ENCODE data around the gene TP53. TPM values are rescaled to one million over a fixed set of nuclear protein-coding genes. Genes with fewer than 3 reads are reported as not detected.

The TP53 gene
- total RNA-seq, 1 experiment from 2014 or later, result 179 TPM

- H3K4me3 Mint-ChIP-seq, result no peak overlapping the region
- TF ChIP-seq ZNF416 (CRISPR knock-in tag; IDR thresholded peaks at IDR 0.05), result no peak
- TF ChIP-seq PRRX2 (CRISPR knock-in tag; IDR thresholded peaks at IDR 0.05), result no peak
- TF ChIP-seq JUN (CRISPR knock-in tag; IDR thresholded peaks at IDR 0.05), result no peak
- POLR2A ChIA-PET, result interaction anchor here (1.5 kb wide), 1 partner anchor 128 kb away, joined by 4 read pairs; no protein-coding TSS in a partner anchor
These were observed 20.8 kb upstream of the TP53 start for GRCh38 chr17:7707858-7708750.

GRCh38 chr17:7707446-7707845, 20.2 kb upstream of the TP53 start:
- H3K4me3 Mint-ChIP-seq, result no peak overlapping the region
- no peaks in the 10 kb centered on the region for H3K36me3 Mint-ChIP-seq
- TF ChIP-seq ZNF317 (CRISPR knock-in tag; IDR thresholded peaks at IDR 0.05; ENCODE audit: borderline replicate concordance, low read depth), result no peak
- TF ChIP-seq E2F4 (CRISPR knock-in tag; IDR thresholded peaks at IDR 0.05; ENCODE audit: borderline replicate concordance, low read depth), result no peak
- TF ChIP-seq STAT6 (CRISPR knock-in tag; conservative IDR thresholded peaks at IDR 0.05; ENCODE audit: low read depth), result no peak
- TF ChIP-seq ETV6 (CRISPR knock-in tag; IDR thresholded peaks at IDR 0.05), result no peak
- TF ChIP-seq ZNF138 (CRISPR knock-in tag; conservative IDR thresholded peaks at IDR 0.05), result no peak
- no peak for TF ChIP-seq SMAD4 (CRISPR knock-in tag; IDR thresholded peaks at IDR 0.05)
- no peak for TF ChIP-seq ZBTB43 (CRISPR knock-in tag; IDR thresholded peaks at IDR 0.05)
- no peak for TF ChIP-seq AFF4 (CRISPR knock-in tag; IDR thresholded peaks at IDR 0.05; ENCODE audit: borderline replicate concordance)
- no peak for TF ChIP-seq ATF6 (CRISPR knock-in tag; IDR thresholded peaks at IDR 0.05)
- TF ChIP-seq PREB (CRISPR knock-in tag; IDR thresholded peaks at IDR 0.05; ENCODE audit: borderline replicate concordance), result no peak
- TF ChIP-seq TCF7 (CRISPR knock-in tag; IDR thresholded peaks at IDR 0.05; ENCODE audit: low read depth), result no peak
- TF ChIP-seq ESRRA (CRISPR knock-in tag; IDR thresholded peaks at IDR 0.05; ENCODE audit: borderline replicate concordance), result no peak
- H3K9me3 Mint-ChIP-seq, result no peaks in the 10 kb centered on the region
- peaks cover 48% of the 10 kb centered on the region for H3K4me1 Mint-ChIP-seq
- peaks cover 19% of the 10 kb centered on the region for H3K27me3 Mint-ChIP-seq (ENCODE audit: low read depth)
- ATAC-seq (no peak), DNase-seq (ENCODE audit: low spot score) (peak; percentile 62)
- ChIA-PET CTCF (interaction anchor here (0.5 to 6.1 kb wide), 5 partner anchors 9 to 118 kb away, joined by 3 to 72 read pairs (median 5); partner anchors contain the start of genes DNAH2, SOX15, TP53 and WRAP53), POLR2A (interaction anchor here (1.5 kb wide), 1 partner anchor 128 kb away, joined by 4 read pairs; no protein-coding TSS in a partner anchor)
- no peak overlapping the region for H3K27ac Mint-ChIP-seq

More at GRCh38 chr17:7707858-7708750, 20.8 kb upstream of the TP53 start:
- Mint-ChIP-seq H3K9me3 (no peaks in the 10 kb centered on the region), H3K4me1 (peaks cover 50% of the 10 kb centered on the region), H3K27ac (no peak overlapping the region), H3K36me3 (no peaks in the 10 kb centered on the region), H3K27me3 (ENCODE audit: low read depth) (peaks cover 23% of the 10 kb centered on the region)
- CTCF ChIA-PET, result interaction anchor here (6.1 kb wide), 1 partner anchor 9 kb away, joined by 72 read pairs; the partner anchor contains the start of gene DNAH2
- no peak for ATAC-seq
- DNase-seq (ENCODE audit: low spot score), result no peak

Data from WTC11 (cell line).